ENCODE data around the gene RHEBL1. TPM values are rescaled to one million over a fixed set of nuclear protein-coding genes. Genes with fewer than 3 reads are reported as not detected.

Gene RHEBL1, protein sequence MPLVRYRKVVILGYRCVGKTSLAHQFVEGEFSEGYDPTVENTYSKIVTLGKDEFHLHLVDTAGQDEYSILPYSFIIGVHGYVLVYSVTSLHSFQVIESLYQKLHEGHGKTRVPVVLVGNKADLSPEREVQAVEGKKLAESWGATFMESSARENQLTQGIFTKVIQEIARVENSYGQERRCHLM
- total RNA-seq = 0.28 TPM in 1 of 2 replicates, not detected in the other

DNA sequence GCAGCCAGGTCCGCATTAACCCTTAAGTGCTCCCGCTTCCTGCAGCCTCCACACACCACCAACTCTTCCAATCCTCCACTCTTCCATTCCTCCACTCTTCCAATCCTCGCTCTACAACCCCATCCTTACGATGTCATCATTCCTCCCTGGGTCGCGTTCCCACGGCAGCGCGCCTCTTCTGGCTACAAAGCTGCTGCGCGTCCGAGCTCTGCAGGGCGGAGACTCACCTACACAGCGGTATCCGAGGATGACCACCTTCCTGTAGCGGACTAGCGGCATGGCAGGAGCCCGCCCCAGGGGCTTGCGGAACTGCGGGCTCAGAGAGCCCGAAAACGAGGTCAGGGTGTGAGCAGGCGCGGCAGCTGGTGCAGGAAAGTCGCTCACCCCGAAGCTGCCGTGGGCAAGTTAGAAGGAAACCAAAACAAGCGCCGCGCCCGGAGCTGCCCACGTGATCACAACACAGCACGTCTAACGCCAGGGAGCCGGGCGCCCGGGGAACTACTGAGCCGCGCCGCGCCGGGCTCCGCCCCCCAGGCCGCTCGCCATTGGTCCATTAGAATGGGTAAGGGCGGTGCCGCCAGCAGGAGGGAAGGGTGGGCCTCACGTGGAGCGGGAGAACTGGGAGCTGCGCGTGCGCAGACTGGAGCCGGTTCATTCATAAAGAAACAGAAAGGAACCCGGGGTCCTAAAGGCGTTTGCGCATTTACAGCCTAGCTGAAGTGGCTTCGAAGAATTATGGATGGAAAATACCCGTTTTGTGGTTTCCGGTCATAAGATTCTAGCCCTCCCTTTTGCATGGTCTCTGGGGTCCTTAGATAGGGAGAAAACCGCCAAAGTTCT lies at the start of gene RHEBL1:
Gene RHEBL1, minus strand, starts transcription at position 473 of the 840 bp plus-strand sequence. Its CDS starts 194 bp downstream, at position 279.

DNA sequence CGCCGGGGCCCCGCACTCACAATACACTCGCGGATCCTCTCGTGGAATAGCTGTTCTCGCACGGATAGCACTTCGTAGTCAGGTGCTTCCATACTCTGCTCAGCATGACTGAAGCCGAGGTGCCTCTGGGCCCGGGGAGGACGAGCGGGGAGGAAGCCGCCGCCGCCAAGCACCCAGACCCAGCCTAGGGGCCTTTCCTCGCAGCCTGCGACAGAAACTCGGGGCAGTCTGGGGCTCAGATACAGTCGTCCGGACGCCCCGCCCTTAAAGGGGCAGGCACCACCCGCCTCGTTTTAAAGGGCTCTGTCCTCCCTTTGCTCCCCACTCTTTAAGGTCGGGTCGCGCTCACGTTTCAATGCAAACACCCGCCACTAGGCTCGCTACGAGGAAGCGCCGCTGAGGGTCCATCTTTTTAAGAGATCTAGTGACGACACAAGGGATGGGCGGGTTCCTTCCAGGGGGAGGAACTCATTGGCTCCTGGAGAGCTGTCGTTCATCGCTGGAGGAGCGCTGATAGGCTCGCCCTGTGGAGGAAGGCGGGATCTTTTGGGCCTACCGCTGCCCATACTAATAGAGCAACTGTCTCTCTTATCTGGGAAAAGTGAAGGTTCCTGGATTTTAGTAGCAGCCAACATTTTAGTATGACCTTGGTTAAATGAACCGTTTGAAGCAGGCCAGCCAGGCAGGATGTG lies 40.8 kb upstream of the RHEBL1 start, which contains the start of gene LMBR1L:
Gene LMBR1L, minus strand, starts transcription at position 384 of the 692 bp plus-strand sequence. Its CDS starts 292 bp downstream, at position 92.

DNA sequence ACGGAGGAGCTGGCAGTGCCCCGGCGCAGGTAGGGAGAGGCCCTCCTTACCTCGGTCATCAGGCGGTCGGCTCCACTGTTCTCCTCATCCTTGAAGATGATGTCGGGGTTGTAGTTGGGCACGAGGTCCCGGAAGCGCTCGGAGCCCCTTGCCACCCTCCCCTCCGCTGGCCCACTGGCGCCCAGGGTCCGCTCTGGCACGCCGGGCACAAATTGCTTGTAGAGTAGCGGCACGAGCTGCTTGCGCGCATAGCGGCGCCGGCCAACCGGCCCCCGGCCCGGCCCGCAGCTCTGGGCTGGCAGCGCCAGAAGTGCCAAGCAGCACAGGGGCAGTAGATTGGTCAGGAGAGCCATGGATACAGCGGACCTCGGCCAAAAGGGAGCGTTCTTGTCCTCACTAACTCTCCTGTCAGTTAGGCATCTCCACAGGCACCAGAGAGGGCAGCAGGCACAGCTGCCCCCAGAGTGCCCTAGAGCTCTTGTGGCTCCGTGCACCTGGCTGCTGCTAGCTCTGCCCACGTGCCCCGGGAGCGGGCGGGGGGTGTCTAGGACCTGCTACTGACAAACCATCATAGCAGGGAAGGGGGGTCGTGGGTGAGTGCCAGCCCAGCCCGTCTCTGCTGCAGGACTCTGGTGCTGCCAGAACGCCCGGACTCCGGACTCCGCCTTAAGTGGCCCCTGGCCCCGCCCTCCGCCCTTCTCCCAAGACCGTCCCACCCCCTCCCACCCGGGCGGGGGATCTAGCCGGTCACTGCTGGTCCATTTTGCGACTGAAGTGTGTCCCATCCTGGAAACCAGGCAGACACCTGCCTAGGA lies 24.6 kb upstream of the RHEBL1 start, which contains the start of gene DHH:
Gene DHH, minus strand, starts transcription at position 642 of the 815 bp plus-strand sequence. Its CDS starts 289 bp downstream, at position 353.

DNA sequence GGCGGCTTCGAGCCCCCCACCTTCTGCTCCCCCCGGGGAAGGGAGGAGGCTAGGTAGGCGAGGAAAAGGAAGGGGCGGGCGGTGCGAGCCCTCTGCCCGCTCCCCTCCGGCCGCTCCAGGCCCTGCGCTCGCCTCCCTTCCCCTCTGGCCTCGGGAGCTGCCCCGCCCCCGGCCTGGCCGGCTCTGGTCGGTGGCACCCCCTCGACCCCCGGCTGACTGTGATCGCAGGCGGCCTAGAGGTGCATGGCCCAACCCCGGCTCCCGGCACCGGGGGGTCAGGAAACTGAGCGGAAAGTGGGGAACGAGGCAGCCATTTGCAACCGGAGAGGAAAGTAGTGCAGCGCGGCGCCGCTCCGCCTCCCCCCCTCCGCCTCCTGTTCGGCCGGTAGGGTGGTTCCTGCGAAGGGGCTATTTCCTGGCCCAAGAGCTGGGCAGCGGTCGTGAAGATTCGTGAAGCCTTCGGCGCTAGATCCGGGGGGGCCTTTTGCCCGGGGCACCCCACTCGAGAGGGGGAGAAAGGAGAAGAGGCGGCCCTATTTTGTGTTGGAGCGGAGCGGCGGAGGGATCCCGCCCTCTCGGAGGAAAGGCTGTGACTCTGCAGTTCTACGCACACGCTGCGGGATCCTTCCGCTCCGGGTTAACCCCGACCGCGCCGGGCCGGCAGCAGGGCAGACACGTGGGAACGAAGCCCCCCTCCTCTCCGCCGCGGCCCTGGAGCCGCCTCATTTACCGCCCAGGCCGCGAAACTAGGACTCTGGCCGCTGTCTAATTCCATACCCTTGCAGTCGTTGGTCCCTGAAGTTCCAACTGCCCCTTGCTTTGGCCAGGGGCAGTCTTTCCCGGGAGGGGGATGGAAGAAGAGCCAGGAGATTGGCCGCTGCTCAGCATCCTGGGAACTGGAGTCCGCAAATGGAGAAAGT lies 9.3 kb downstream of the RHEBL1 start, which contains the start of gene KMT2D:
Gene KMT2D, minus strand, starts transcription at position 558 of the 920 bp plus-strand sequence. CDS start 5,470 bp downstream, outside the sequence.

DNA sequence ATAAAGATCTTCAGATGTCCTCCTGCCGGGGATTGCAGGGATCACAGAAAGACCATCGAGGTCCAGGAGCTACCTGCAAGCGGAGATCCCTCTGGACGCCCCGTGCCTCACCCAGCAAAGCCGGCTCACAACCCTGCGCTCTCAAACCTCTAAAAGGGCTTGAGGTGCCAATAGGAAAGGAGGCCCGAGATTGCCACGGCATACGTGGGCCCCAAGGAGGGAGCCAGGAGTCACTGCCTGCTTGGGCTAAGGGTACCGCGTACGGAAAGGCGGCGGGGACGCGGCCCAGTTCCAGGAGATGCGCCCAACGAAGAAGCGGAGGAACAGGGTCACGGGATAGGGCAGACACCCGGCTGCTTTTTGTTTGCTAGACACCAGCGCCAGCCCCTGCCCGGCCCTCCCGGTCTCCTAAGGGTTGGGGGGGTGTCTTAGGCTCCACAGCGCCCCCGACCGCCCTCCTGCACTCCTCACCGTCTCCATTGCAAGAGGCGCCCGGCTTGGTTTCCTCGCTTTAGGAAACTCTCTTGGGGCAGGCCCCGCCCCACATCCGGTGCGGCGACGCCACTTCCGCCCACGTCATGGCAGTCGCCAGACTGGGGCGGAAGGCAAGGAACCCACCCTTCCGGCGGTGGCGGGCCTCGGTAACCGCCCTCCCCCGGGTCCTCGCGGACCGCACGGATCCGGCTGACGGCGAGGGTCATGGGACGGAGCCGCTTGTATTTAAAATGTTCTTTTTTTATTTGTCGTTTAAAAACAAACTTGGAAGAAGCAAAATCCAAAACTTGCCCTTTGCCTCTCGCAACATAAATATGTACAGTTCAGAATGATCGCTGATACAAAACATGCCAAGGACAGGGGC lies 51.3 kb downstream of the RHEBL1 start, which contains the start of gene PRKAG1:
Gene PRKAG1, minus strand, starts transcription at position 516 of the 859 bp plus-strand sequence. Its CDS starts 36 bp downstream, at position 480.

Other genes with a start within 250 kb of the RHEBL1 start
- 79.4 and 91.2 TPM in 2 replicates for gene DDX23, start 217.8 kb downstream of the RHEBL1 start, total RNA-seq
- 0.14 and 0.55 TPM in 2 replicates for gene RND1, start 204.1 kb downstream of the RHEBL1 start, total RNA-seq
- gene FKBP11, start 144.5 kb downstream of the RHEBL1 start, total RNA-seq = 38.7 and 43.6 TPM in 2 replicates
- 25.3 and 27.6 TPM in 2 replicates for gene ARF3, start 112.5 kb downstream of the RHEBL1 start, total RNA-seq
- gene WNT10B, start 98.2 kb downstream of the RHEBL1 start, total RNA-seq = 0.18 TPM in 1 of 2 replicates, not detected in the other
- gene WNT1, start 91.7 kb downstream of the RHEBL1 start, total RNA-seq = not detected in 2 replicates
- under 0.01 and 0.18 TPM in 2 replicates for gene DDN, start 70.6 kb downstream of the RHEBL1 start, total RNA-seq
- gene PRKAG1, start 51.2 kb downstream of the RHEBL1 start, total RNA-seq = 77.1 and 87.0 TPM in 2 replicates
- 14.9 and 20.7 TPM in 2 replicates for gene KMT2D, start 9.2 kb downstream of the RHEBL1 start, total RNA-seq
- gene DHH, start 24.8 kb upstream of the RHEBL1 start, total RNA-seq = under 0.01 and 0.09 TPM in 2 replicates
- gene LMBR1L, start 40.9 kb upstream of the RHEBL1 start, total RNA-seq = 57.7 and 58.9 TPM in 2 replicates
- gene TUBA1B, start 61.4 kb upstream of the RHEBL1 start, total RNA-seq = 546 and 788 TPM in 2 replicates
- 514 and 549 TPM in 2 replicates for gene TUBA1A, start 119.1 kb upstream of the RHEBL1 start, total RNA-seq
- gene TUBA1C, start 195.1 kb upstream of the RHEBL1 start, total RNA-seq = 123 and 179 TPM in 2 replicates
- 0.28 and 0.46 TPM in 2 replicates for gene PRPH, start 225.2 kb upstream of the RHEBL1 start, total RNA-seq

All from smooth muscle cell of bladder (primary cell).